ENCODE results near the gene NFATC2IP. TPM values are rescaled to one million over a fixed set of nuclear protein-coding genes. Genes with fewer than 3 reads are reported as not detected.

Gene NFATC2IP
- total RNA-seq, 1 donor from 2014 or later: 61.0 TPM

GRCh38 chr16:28984619-28985135 lies 33.9 kb downstream of the NFATC2IP start, which contains the start of gene LAT:
Gene LAT, plus strand, starts transcription at chr16:28985052. Its CDS starts 366 bp downstream, at chr16:28985418.
- Mint-ChIP-seq H3K36me3 (ENCODE audit: low read depth, unreplicated experiment) (peaks cover 43% of the 10 kb centered on the region), H3K27ac (ENCODE audit: unreplicated experiment) (no peak within 1 kb of the TSS), H3K9me3 (ENCODE audit: unreplicated experiment) (peaks cover 6% of the 10 kb centered on the region), H3K4me1 (ENCODE audit: unreplicated experiment) (peaks cover 3% of the 10 kb centered on the region), H3K27me3 (ENCODE audit: unreplicated experiment) (peaks cover 6% of the 10 kb centered on the region), H3K4me3 (ENCODE audit: unreplicated experiment) (no peak within 1 kb of the TSS)
- no peak for DNase-seq (ENCODE audit: low spot score)
- TF ChIP-seq CTCF (IDR thresholded peaks at IDR 0.05; ENCODE audit: unreplicated experiment): no peak

- peaks cover 6% of the 10 kb centered on the region for H3K9me3 Mint-ChIP-seq (ENCODE audit: unreplicated experiment)
- H3K27ac Mint-ChIP-seq (ENCODE audit: unreplicated experiment): no peak overlapping the region
- H3K36me3 Mint-ChIP-seq (ENCODE audit: low read depth, unreplicated experiment): peaks cover 47% of the 10 kb centered on the region
- H3K4me3 Mint-ChIP-seq (ENCODE audit: unreplicated experiment): no peak overlapping the region
- peaks cover 3% of the 10 kb centered on the region for H3K4me1 Mint-ChIP-seq (ENCODE audit: unreplicated experiment)
- DNase-seq (ENCODE audit: low spot score): no peak
- no peak for TF ChIP-seq CTCF (IDR thresholded peaks at IDR 0.05; ENCODE audit: unreplicated experiment)
- peaks cover 6% of the 10 kb centered on the region for H3K27me3 Mint-ChIP-seq (ENCODE audit: unreplicated experiment)
Measured at GRCh38 chr16:28985211-28986041, 34.7 kb downstream of the NFATC2IP start.

GRCh38 chr16:28986046-28986445 lies 35.3 kb downstream of the NFATC2IP start:
- Mint-ChIP-seq H3K36me3 (ENCODE audit: low read depth, unreplicated experiment) (peaks cover 49% of the 10 kb centered on the region), H3K27me3 (ENCODE audit: unreplicated experiment) (peaks cover 6% of the 10 kb centered on the region)

GRCh38 chr16:28986492-28986891 lies 35.8 kb downstream of the NFATC2IP start:
- Mint-ChIP-seq H3K27me3 (ENCODE audit: unreplicated experiment) (peaks cover 6% of the 10 kb centered on the region), H3K36me3 (ENCODE audit: low read depth, unreplicated experiment) (peaks cover 49% of the 10 kb centered on the region), H3K27ac (ENCODE audit: unreplicated experiment) (no peak overlapping the region), H3K4me3 (ENCODE audit: unreplicated experiment) (no peak overlapping the region), H3K4me1 (ENCODE audit: unreplicated experiment) (peaks cover 3% of the 10 kb centered on the region), H3K9me3 (ENCODE audit: unreplicated experiment) (peaks cover 6% of the 10 kb centered on the region)
- DNase-seq (ENCODE audit: low spot score): no peak
- no peak for TF ChIP-seq CTCF (IDR thresholded peaks at IDR 0.05; ENCODE audit: unreplicated experiment)

More at GRCh38 chr16:28986046-28986445, 35.3 kb downstream of the NFATC2IP start:
- Mint-ChIP-seq H3K27ac (ENCODE audit: unreplicated experiment) (no peak overlapping the region), H3K4me3 (ENCODE audit: unreplicated experiment) (no peak overlapping the region), H3K4me1 (ENCODE audit: unreplicated experiment) (peaks cover 3% of the 10 kb centered on the region), H3K9me3 (ENCODE audit: unreplicated experiment) (peaks cover 6% of the 10 kb centered on the region)
- no peak for TF ChIP-seq CTCF (IDR thresholded peaks at IDR 0.05; ENCODE audit: unreplicated experiment)
- DNase-seq (ENCODE audit: low spot score): no peak
